ENCODE data around the gene FAM168A. TPM values are rescaled to one million over a fixed set of nuclear protein-coding genes. Genes with fewer than 3 reads are reported as not detected.

Gene FAM168A
- total and polyA plus RNA-seq, 2 donors from 2014 or later: 8.9 to 38.1 TPM

DNA sequence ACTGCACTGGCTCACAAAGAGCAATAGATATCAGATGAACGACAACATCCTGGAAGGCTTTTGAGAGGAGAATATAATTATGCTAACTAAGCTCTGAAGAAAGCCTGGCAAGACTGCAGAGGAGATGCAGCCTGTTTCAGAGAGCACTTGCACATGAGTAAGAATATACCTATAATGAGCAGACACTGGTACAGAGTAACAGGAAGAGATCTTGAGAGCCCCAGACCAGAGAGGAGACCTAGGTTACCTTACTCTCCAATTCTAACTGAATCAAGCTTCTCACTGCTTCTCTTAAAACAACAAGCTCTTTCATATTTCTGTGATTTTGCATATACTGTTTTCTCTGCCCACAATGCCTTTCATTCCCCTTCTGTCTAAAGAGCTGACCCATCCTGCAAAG, 66.5 kb downstream of the FAM168A start:
- no peak overlapping the region for H3K9ac ChIP-seq (ENCODE audit: low read length in 3 of 3)
- H3K9me3 ChIP-seq (ENCODE audit: control insufficient read depth in 2 of 3, insufficient read depth in 1 of 3, low read length in 3 of 3): no peaks in the 10 kb centered on the region
- H3K4me1 ChIP-seq (ENCODE audit: control insufficient read depth in 2 of 3, insufficient read depth in 2 of 3, low read depth in 1 of 3, low read length in 3 of 3): peaks cover 0 to 10% (median 0%) of the 10 kb centered on the region in 3 donors
- no peaks in the 10 kb centered on the region for H3K36me3 ChIP-seq (ENCODE audit: control insufficient read depth in 2 of 3, insufficient read depth in 3 of 3, low read length in 3 of 3)
- no peak for FAIRE-seq
- DNase-seq: no peak
- H3K27me3 ChIP-seq (ENCODE audit: control insufficient read depth, insufficient read depth, low read length): no peaks in the 10 kb centered on the region
- TF ChIP-seq, protein P1, sequence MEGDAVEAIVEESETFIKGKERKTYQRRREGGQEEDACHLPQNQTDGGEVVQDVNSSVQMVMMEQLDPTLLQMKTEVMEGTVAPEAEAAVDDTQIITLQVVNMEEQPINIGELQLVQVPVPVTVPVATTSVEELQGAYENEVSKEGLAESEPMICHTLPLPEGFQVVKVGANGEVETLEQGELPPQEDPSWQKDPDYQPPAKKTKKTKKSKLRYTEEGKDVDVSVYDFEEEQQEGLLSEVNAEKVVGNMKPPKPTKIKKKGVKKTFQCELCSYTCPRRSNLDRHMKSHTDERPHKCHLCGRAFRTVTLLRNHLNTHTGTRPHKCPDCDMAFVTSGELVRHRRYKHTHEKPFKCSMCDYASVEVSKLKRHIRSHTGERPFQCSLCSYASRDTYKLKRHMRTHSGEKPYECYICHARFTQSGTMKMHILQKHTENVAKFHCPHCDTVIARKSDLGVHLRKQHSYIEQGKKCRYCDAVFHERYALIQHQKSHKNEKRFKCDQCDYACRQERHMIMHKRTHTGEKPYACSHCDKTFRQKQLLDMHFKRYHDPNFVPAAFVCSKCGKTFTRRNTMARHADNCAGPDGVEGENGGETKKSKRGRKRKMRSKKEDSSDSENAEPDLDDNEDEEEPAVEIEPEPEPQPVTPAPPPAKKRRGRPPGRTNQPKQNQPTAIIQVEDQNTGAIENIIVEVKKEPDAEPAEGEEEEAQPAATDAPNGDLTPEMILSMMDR (IDR thresholded peaks at IDR 0.05; ENCODE audit: borderline replicate concordance, extremely low read depth, insufficient read depth): no peak
- no peak overlapping the region for H3K4me3 ChIP-seq (ENCODE audit: low read length in 3 of 3)
- no peak overlapping the region for H3K27ac ChIP-seq (ENCODE audit: low read depth in 2 of 2, low read length in 2 of 2)
- intact Hi-C loops (cut with DNase I): no loop called here

DNA sequence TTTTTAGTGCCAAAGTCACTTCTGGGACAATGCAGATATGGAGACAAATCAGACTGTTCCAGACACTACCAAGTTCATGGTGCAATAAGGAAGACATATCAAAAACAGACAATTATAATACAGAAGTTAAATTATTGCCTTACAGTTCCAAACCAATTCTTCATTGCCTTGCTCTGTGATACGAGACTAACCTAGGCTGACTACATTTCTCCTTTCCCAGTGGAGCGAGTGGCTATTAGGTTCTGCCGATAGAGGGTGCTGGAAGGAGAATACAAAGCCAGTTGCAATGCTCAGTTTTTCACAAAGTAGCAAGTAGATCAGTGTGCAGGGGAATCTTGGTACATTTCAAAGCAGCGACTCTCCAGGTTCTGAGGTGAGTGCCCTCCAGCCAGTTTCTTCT, 67.8 kb downstream of the FAM168A start:
- H3K27me3 ChIP-seq (ENCODE audit: control insufficient read depth, insufficient read depth, low read length): no peaks in the 10 kb centered on the region
- H3K4me1 ChIP-seq (ENCODE audit: control insufficient read depth in 2 of 3, insufficient read depth in 2 of 3, low read depth in 1 of 3, low read length in 3 of 3): peaks cover 0 to 10% (median 0%) of the 10 kb centered on the region in 3 donors
- H3K27ac ChIP-seq (ENCODE audit: low read depth in 2 of 2, low read length in 2 of 2): no peak overlapping the region
- DNase-seq (no peak), FAIRE-seq (no peak)
- TF ChIP-seq, protein P1 (IDR thresholded peaks at IDR 0.05; ENCODE audit: borderline replicate concordance, extremely low read depth, insufficient read depth): no peak
- no peaks in the 10 kb centered on the region for H3K36me3 ChIP-seq (ENCODE audit: control insufficient read depth in 2 of 3, insufficient read depth in 3 of 3, low read length in 3 of 3)
- no peaks in the 10 kb centered on the region for H3K9me3 ChIP-seq (ENCODE audit: control insufficient read depth in 2 of 3, insufficient read depth in 1 of 3, low read length in 3 of 3)
- no peak overlapping the region for H3K9ac ChIP-seq (ENCODE audit: low read length in 3 of 3)
- intact Hi-C loops (cut with DNase I): no loop called here
- H3K4me3 ChIP-seq (ENCODE audit: low read length in 3 of 3): no peak overlapping the region

DNA sequence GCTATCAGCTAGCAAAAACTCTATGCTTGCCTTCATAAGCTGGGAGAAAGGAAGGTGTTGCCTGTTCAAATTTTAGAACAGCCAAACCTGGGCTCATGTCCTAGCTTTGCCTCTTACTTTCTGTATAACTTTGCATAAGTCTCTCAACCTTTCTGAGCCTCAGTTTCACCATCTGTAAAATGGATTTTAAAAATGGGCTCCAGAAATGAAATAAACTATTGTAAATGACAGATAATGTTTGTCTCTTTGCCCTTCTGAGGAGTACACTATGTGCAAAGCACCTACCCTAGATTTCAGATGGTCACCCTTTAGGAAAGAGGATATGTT, 68.7 kb downstream of the FAM168A start:
- Histone ChIP-seq H3K4me1 (ENCODE audit: control insufficient read depth in 2 of 3, insufficient read depth in 2 of 3, low read depth in 1 of 3, low read length in 3 of 3) (peaks cover 0 to 10% (median 0%) of the 10 kb centered on the region in 3 donors), H3K4me3 (ENCODE audit: low read length in 3 of 3) (no peak overlapping the region), H3K27ac (ENCODE audit: low read depth in 2 of 2, low read length in 2 of 2) (no peak overlapping the region), H3K9me3 (ENCODE audit: control insufficient read depth in 2 of 3, insufficient read depth in 1 of 3, low read length in 3 of 3) (no peaks in the 10 kb centered on the region), H3K36me3 (ENCODE audit: control insufficient read depth in 2 of 3, insufficient read depth in 3 of 3, low read length in 3 of 3) (no peaks in the 10 kb centered on the region), H3K27me3 (ENCODE audit: control insufficient read depth, insufficient read depth, low read length) (no peaks in the 10 kb centered on the region), H3K9ac (ENCODE audit: low read length in 3 of 3) (no peak overlapping the region)
- intact Hi-C loops (cut with DNase I): no loop called here
- TF ChIP-seq, protein P1 (IDR thresholded peaks at IDR 0.05; ENCODE audit: borderline replicate concordance, extremely low read depth, insufficient read depth): no peak
- DNase-seq: no peak
- FAIRE-seq: no peak

All from kidney (tissue), 14 donors.